Measurements from ENCODE around the gene LGALS12.

LGALS12 gene

GRCh38 chr11:63476618-63477017, 29.3 kb upstream of the LGALS12 start:
- Histone ChIP-seq H3K36me3 (replicated peaks) (no peaks in the 10 kb centered on the region), H3K4me3 (ENCODE audit: low read depth, low read length) (no peak overlapping the region), H3K27ac (no peak overlapping the region), H3K27me3 (replicated peaks) (no peaks in the 10 kb centered on the region)
- in situ Hi-C loops (cut with HindIII; ENCODE audit: low pct_ligation_motif_present, low sequenced_read_pairs), result no loop called here
- DNase-seq, result no peak
- no peak for TF ChIP-seq CTCF (IDR thresholded peaks at IDR 0.05; ENCODE audit: low read depth, low read length, missing control alignments)

- H3K4me3 ChIP-seq (ENCODE audit: low read depth, low read length), result no peak overlapping the region
- DNase-seq, result peak; percentile 68
- peak; percentile 92 for TF ChIP-seq CTCF (IDR thresholded peaks at IDR 0.05; ENCODE audit: low read depth, low read length, missing control alignments)
- no peak overlapping the region for H3K27ac ChIP-seq
- in situ Hi-C loops (cut with HindIII; ENCODE audit: low pct_ligation_motif_present, low sequenced_read_pairs), result no loop called here
- no peaks in the 10 kb centered on the region for H3K36me3 ChIP-seq (replicated peaks)
- no peaks in the 10 kb centered on the region for H3K27me3 ChIP-seq (replicated peaks)
These were observed 27.0 kb upstream of the LGALS12 start for GRCh38 chr11:63478896-63479295.

GRCh38 chr11:63480039-63480438, 25.8 kb upstream of the LGALS12 start:
- no peak overlapping the region for H3K4me3 ChIP-seq (ENCODE audit: low read depth, low read length)
- no peak overlapping the region for H3K27ac ChIP-seq
- TF ChIP-seq CTCF (IDR thresholded peaks at IDR 0.05; ENCODE audit: low read depth, low read length, missing control alignments), result no peak
- in situ Hi-C loops (cut with HindIII; ENCODE audit: low pct_ligation_motif_present, low sequenced_read_pairs), result no loop called here
- no peak for DNase-seq
- no peaks in the 10 kb centered on the region for H3K36me3 ChIP-seq (replicated peaks)
- H3K27me3 ChIP-seq (replicated peaks), result no peaks in the 10 kb centered on the region

- Histone ChIP-seq H3K36me3 (replicated peaks) (no peaks in the 10 kb centered on the region), H3K4me3 (ENCODE audit: low read depth, low read length) (no peak overlapping the region), H3K27ac (no peak overlapping the region), H3K27me3 (replicated peaks) (peaks cover 2% of the 10 kb centered on the region)
- in situ Hi-C loops (cut with HindIII; ENCODE audit: low pct_ligation_motif_present, low sequenced_read_pairs), result no loop called here
- no peak for TF ChIP-seq CTCF (IDR thresholded peaks at IDR 0.05; ENCODE audit: low read depth, low read length, missing control alignments)
- DNase-seq, result no peak
These were observed 20.1 kb upstream of the LGALS12 start for GRCh38 chr11:63485777-63486176.

- Histone ChIP-seq H3K27ac (no peak overlapping the region), H3K4me3 (ENCODE audit: low read depth, low read length) (no peak overlapping the region), H3K27me3 (replicated peaks) (peaks cover 8% of the 10 kb centered on the region), H3K36me3 (replicated peaks) (no peaks in the 10 kb centered on the region)
- in situ Hi-C loops (cut with HindIII; ENCODE audit: low pct_ligation_motif_present, low sequenced_read_pairs), result no loop called here
- DNase-seq, result no peak
- no peak for TF ChIP-seq CTCF (IDR thresholded peaks at IDR 0.05; ENCODE audit: low read depth, low read length, missing control alignments)
These were observed 17.1 kb upstream of the LGALS12 start for GRCh38 chr11:63488789-63489188.

- Histone ChIP-seq H3K27me3 (replicated peaks) (peaks cover 8% of the 10 kb centered on the region), H3K36me3 (replicated peaks) (no peaks in the 10 kb centered on the region), H3K27ac (no peak overlapping the region), H3K4me3 (ENCODE audit: low read depth, low read length) (no peak overlapping the region)
- in situ Hi-C loops (cut with HindIII; ENCODE audit: low pct_ligation_motif_present, low sequenced_read_pairs), result no loop called here
- TF ChIP-seq CTCF (IDR thresholded peaks at IDR 0.05; ENCODE audit: low read depth, low read length, missing control alignments), result peak; percentile 27
- DNase-seq, result peak; percentile 42
These were observed 16.0 kb upstream of the LGALS12 start for GRCh38 chr11:63489879-63490278.

Data from brain microvascular endothelial cell (primary cell).